SK-N-DZ (cell line): ENCODE measurements around the gene CEP19.

Source experiments
- DNase-seq: peaks from one replicate; pipeline ENCODE4 v3.0.0-alpha.2; 2015; ENCODE audit warnings: low spot score
- small RNA-seq, 2 experiments: library from RNA; depleted of rRNA; stranded (forward); fragments of <200 nt; gene quantifications; one replicate each; pipeline ENCODE3, GENCODE V24; 2014

Gene CEP19

DNA sequence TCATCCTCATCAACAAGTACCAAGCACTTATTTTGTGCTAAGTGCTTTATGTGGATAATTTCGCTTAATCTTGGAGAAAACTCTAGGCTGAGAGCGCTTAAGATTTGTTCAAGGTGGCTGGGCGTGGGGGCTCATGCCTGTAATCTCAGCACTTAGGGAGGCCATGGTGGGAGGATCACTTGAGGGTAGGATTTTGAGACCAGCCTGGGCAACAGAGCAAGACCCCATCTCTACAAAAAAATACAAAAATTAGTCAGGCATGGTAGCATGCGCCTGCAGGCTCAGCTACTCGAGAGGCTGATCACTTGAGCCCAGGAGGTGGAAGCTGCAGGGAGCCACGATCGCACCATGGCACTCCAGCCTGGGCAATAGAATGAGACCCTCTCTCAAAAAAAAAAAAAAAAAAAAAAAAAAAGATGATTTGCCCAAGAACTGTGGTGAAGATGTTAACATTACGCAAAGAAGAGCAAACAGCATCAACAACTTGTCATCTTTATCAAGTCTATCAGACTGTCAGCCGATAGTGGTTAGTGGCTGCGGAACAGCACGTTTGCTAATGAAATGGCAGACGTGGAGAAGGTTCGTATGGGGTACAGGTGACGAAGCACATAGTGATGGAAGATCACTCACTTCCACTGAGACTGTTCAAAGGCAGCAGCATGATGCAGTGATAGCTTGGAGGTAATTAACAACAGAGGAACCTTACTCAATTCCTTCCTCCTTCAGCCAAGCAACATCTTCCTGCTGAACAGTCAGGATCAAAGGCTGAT lies 44.8 kb downstream of the CEP19 start:
- DNase-seq, result no peak

GRCh38 chr3:196666001-196666867 lies 45.8 kb downstream of the CEP19 start:
- peak; percentile 87 for DNase-seq

DNA sequence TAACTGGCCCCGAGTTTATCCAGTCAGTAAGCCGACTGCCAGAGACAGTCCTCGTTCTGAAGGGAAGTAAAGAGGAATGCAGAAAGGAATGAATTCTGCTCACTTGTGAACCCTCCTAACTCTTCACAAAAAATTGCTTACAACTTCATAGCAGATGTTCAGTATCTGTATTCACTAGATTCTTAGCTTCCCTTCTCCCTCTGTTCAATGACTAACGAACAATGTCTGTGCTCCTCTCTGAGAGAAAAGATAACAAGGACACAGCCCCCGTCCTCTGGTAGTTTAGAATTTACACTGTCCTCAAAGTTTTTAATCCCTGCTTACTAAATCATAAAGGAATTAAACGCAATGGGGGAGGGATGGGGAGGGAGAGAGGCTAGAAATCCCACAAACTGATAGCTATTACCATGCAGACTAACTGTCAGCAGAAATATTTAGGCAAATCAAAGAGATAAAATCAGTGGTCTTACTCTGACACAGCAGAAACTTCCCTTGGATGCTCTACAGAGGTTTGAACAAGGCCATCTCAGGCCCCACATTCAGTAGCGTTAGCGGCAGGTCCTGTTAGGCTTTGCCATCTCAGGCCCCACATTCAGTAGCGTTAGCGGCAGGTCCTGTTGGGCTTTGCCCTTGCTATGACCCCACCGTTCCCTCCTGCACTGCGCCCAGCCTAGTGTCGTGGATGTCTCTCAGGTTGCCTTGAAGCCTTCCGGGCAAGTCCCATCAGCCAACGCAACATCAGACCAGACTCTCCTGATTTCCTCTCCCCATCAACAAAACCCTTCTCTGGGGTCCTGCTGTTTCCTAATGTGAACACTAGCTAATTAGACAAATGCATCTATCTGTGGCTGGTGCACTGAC lies 49.1 kb downstream of the CEP19 start:
- peak; percentile 69 for DNase-seq

DNA sequence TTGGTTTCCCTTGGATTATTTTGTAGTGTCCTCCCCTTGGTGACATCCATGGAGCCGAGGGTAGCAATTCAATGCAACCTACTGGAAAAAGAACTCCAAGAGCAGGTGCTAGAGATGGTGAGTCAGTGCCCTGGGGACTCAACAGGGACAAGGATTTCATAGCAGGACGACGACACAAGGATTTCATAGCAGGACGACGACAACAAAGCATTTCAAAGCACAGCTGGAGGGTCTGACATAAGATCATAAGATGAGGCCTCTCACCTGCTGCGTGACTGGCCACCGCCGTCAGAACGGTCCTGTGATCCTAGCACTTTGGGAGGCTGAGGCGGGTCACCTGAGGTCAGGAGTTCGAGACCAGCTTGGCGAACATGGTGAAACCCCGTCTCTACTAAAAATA lies 50.0 kb downstream of the CEP19 start:
- DNase-seq, result no peak

DNA sequence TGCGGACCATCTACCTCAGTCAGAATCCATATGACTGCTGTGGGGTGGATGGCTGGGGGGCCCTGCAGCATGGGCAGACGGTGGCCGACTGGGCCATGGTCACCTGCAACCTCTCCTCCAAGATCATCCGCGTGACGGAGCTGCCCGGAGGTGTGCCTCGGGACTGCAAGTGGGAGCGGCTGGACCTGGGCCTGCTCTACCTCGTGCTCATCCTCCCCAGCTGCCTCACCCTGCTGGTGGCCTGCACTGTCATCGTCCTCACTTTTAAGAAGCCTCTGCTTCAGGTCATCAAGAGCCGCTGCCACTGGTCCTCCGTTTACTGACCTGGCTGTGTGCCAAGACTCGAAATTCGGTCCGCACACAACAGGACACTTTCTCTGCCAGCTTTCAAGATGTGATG lies 50.6 kb downstream of the CEP19 start:
- DNase-seq, result peak; percentile 57

DNA sequence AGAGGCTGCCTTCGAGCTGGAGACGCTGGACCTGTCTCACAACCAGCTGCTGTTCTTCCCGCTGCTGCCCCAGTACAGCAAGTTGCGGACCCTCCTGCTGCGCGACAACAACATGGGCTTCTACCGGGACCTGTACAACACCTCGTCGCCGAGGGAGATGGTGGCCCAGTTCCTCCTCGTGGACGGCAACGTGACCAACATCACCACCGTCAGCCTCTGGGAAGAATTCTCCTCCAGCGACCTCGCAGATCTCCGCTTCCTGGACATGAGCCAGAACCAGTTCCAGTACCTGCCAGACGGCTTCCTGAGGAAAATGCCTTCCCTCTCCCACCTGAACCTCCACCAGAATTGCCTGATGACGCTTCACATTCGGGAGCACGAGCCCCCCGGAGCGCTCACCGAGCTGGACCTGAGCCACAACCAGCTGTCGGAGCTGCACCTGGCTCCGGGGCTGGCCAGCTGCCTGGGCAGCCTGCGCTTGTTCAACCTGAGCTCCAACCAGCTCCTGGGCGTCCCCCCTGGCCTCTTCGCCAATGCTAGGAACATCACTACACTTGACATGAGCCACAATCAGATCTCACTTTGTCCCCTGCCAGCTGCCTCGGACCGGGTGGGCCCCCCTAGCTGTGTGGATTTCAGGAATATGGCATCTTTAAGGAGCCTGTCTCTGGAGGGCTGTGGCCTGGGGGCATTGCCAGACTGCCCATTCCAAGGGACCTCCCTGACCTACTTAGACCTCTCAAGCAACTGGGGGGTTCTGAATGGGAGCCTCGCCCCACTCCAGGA lies 51.5 kb downstream of the CEP19 start:
- DNase-seq, result no peak

DNA sequence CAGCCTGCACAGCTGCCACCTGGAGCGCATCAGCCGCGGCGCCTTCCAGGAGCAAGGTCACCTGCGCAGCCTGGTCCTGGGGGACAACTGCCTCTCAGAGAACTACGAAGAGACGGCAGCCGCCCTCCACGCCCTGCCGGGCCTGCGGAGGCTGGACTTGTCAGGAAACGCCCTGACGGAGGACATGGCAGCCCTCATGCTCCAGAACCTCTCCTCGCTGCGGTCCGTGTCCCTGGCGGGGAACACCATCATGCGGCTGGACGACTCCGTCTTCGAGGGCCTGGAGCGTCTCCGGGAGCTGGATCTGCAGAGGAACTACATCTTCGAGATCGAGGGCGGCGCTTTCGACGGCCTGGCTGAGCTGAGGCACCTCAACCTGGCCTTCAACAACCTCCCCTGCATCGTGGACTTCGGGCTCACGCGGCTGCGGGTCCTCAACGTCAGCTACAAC lies 52.1 kb downstream of the CEP19 start:
- no peak for DNase-seq

Small RNAs within 50 kb of the gene (small RNA-seq; reads per million reads assigned to genes)
- gene RNU4-89P (0 reads per million in 2 experiments), gene RNU6-646P (0 reads per million in 2 experiments)
